ENCODE results near the gene ST13.
"Not testable (repeated sequence)": the region's sequence is repeated elsewhere in the genome, so short reads cannot be mapped to it uniquely, and the experiment has no call there.

ST13 gene

DNA sequence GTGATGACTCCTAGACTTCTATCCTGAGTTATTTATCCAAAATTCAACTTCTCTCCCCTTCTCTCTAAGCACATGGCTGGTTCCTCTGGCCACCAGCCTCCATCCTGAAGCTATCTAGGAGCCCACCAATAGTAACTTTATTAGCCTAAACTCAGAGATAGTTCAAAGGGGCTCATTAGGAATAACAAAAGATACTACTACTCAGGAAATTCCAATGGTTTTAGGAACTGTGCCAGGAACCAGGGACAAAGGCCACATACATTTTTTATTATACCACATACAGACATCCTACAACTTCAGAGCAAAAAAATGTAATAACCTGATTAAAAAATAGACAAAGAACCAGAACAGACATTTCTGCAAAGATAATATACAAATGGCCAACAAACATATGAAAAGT, 65.2 kb downstream of the ST13 start:
- in situ Hi-C loops (cut with MboI; ENCODE audit: low sequenced_read_pairs) = no loop called here

DNA sequence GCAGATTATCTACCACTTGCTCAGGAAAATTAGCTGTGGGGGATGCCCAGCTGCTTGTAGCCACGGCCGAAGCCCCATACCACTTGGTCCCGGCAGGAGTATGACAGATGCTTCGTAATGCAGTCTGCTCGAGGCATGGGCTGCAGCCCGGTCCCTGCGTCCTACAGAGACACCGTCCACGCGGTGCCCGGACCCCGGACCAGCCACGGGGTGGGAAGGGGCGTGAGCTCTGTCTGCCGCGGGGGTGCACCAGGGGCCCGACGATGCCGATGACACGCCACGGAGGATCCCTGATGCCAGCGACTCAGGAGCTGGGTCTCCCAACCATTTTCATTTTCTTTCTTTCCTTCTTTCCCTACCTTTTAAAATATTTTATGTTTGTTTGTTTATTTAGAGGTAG, 67.3 kb downstream of the ST13 start:
- in situ Hi-C loops (cut with MboI; ENCODE audit: low sequenced_read_pairs) = no loop called here

- in situ Hi-C loops (cut with MboI; ENCODE audit: low sequenced_read_pairs) = no loop called here
These were observed 73.9 kb downstream of the ST13 start for GRCh38 chr22:40782521-40782920.

DNA sequence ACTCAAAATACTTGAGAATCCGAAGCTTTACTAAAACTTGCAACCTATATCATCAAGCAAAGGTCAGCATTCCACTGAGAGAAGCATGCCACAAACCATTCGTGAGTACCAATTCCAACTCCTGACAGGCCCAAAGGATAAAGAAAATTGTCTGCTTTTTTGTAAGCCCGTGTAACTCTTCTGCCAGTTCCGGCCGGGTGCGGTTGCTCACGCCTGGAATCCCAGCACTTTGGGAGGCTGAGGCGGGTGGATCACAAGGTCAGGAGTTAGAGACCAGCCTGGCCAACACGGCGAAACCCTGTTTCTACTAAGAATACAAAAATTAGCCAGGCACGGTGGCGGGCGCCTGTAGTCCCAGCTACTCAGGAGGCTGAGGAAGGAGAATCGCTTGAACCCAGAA, 74.7 kb downstream of the ST13 start:
- in situ Hi-C loops (cut with MboI; ENCODE audit: low sequenced_read_pairs) = not testable (repeated sequence)
